ENCODE measurements around the gene DNAAF3. TPM values are rescaled to one million over a fixed set of nuclear protein-coding genes. Genes with fewer than 3 reads are reported as not detected.

DNAAF3 gene
- polyA plus RNA-seq, 2 donors = 0.44 to 1.1 TPM

GRCh38 chr19:55171440-55171839 is 5.0 kb upstream of the DNAAF3 start:
- peaks cover 0 to 2% of the 10 kb centered on the region in 2 donors for H3K9me3 ChIP-seq (ENCODE audit: control insufficient read depth in 2 of 2, insufficient read depth in 1 of 2, low read depth in 1 of 2, low read length in 1 of 2)
- no peak overlapping the region for H3K4me3 ChIP-seq (ENCODE audit: low read depth in 1 of 2, low read length in 2 of 2)
- no peaks in the 10 kb centered on the region for H3K36me3 ChIP-seq (ENCODE audit: control insufficient read depth in 2 of 2, insufficient read depth in 2 of 2, low read length in 1 of 2)
- H3K27ac ChIP-seq (ENCODE audit: low read depth in 2 of 2, low read length in 1 of 2) = no peak overlapping the region
- peaks cover 0 to 9% of the 10 kb centered on the region in 2 donors for H3K27me3 ChIP-seq (ENCODE audit: control insufficient read depth in 1 of 2, insufficient read depth in 2 of 2, low read length in 2 of 2)
- H3K4me1 ChIP-seq (ENCODE audit: control insufficient read depth in 2 of 2, insufficient read depth in 2 of 2, low read length in 1 of 2) = peaks cover 0 to 6% of the 10 kb centered on the region in 2 donors
- WGBS, 2 donors = 80 to 81% methylated on average over 5 of the region's 5 CpGs

- peaks cover 0 to 4% of the 10 kb centered on the region in 2 donors for H3K9me3 ChIP-seq (ENCODE audit: control insufficient read depth in 2 of 2, insufficient read depth in 1 of 2, low read depth in 1 of 2, low read length in 1 of 2)
- peaks cover 0 to 10% of the 10 kb centered on the region in 2 donors for H3K4me1 ChIP-seq (ENCODE audit: control insufficient read depth in 2 of 2, insufficient read depth in 2 of 2, low read length in 1 of 2)
- no peak overlapping the region for H3K4me3 ChIP-seq (ENCODE audit: low read depth in 1 of 2, low read length in 2 of 2)
- H3K36me3 ChIP-seq (ENCODE audit: control insufficient read depth in 2 of 2, insufficient read depth in 2 of 2, low read length in 1 of 2) = no peaks in the 10 kb centered on the region
- no peak overlapping the region for H3K27ac ChIP-seq (ENCODE audit: low read depth in 2 of 2, low read length in 1 of 2)
- WGBS, 2 donors = 56 to 62% methylated on average over 4 of the region's 4 CpGs
- H3K27me3 ChIP-seq (ENCODE audit: control insufficient read depth in 1 of 2, insufficient read depth in 2 of 2, low read length in 2 of 2) = peaks cover 0 to 8% of the 10 kb centered on the region in 2 donors
Measured at GRCh38 chr19:55169136-55169535, 2.7 kb upstream of the DNAAF3 start.

- Histone ChIP-seq H3K4me3 (ENCODE audit: low read depth in 1 of 2, low read length in 2 of 2) (peak overlapping the region; percentile 27 to 35), H3K27me3 (ENCODE audit: control insufficient read depth in 1 of 2, insufficient read depth in 2 of 2, low read length in 2 of 2) (peaks cover 0 to 7% of the 10 kb centered on the region in 2 donors), H3K27ac (ENCODE audit: low read depth in 2 of 2, low read length in 1 of 2) (no peak overlapping the region)
Measured at GRCh38 chr19:55165952-55166529, 372 bp downstream of the DNAAF3 start.

GRCh38 chr19:55161571-55162322 is 4.7 kb downstream of the DNAAF3 start:
- H3K27me3 ChIP-seq (ENCODE audit: control insufficient read depth in 1 of 2, insufficient read depth in 2 of 2, low read length in 2 of 2) = peaks cover 0 to 13% of the 10 kb centered on the region in 2 donors
- no peak overlapping the region for H3K27ac ChIP-seq (ENCODE audit: low read depth in 2 of 2, low read length in 1 of 2)
- no peaks in the 10 kb centered on the region for H3K36me3 ChIP-seq (ENCODE audit: control insufficient read depth in 2 of 2, insufficient read depth in 2 of 2, low read length in 1 of 2)
- peaks cover 6 to 9% of the 10 kb centered on the region in 2 donors for H3K4me1 ChIP-seq (ENCODE audit: control insufficient read depth in 2 of 2, insufficient read depth in 2 of 2, low read length in 1 of 2)
- H3K4me3 ChIP-seq (ENCODE audit: low read depth in 1 of 2, low read length in 2 of 2) = no peak overlapping the region
- 30 to 33% methylated on average over 55 to 61 of the region's 61 CpGs for WGBS, 2 donors
- peaks cover 0 to 4% of the 10 kb centered on the region in 2 donors for H3K9me3 ChIP-seq (ENCODE audit: control insufficient read depth in 2 of 2, insufficient read depth in 1 of 2, low read depth in 1 of 2, low read length in 1 of 2)

More at GRCh38 chr19:55165952-55166529, 372 bp downstream of the DNAAF3 start:
- Histone ChIP-seq H3K4me1 (ENCODE audit: control insufficient read depth in 2 of 2, insufficient read depth in 2 of 2, low read length in 1 of 2) (peaks cover under 1 to 8% of the 10 kb centered on the region in 2 donors), H3K9me3 (ENCODE audit: control insufficient read depth in 2 of 2, insufficient read depth in 1 of 2, low read depth in 1 of 2, low read length in 1 of 2) (peaks cover 0 to 4% of the 10 kb centered on the region in 2 donors), H3K36me3 (ENCODE audit: control insufficient read depth in 2 of 2, insufficient read depth in 2 of 2, low read length in 1 of 2) (no peaks in the 10 kb centered on the region)
- WGBS, 2 donors = 1 to 2% methylated on average over 26 to 34 of the region's 34 CpGs

GRCh38 chr19:55160986-55161365 is 5.4 kb downstream of the DNAAF3 start:
- WGBS, 2 donors = 10 to 29% methylated on average over 26 to 32 of the region's 32 CpGs
- Histone ChIP-seq H3K9me3 (ENCODE audit: control insufficient read depth in 2 of 2, insufficient read depth in 1 of 2, low read depth in 1 of 2, low read length in 1 of 2) (no peaks in the 10 kb centered on the region), H3K27me3 (ENCODE audit: control insufficient read depth in 1 of 2, insufficient read depth in 2 of 2, low read length in 2 of 2) (peaks cover 0 to 14% of the 10 kb centered on the region in 2 donors), H3K27ac (ENCODE audit: low read depth in 2 of 2, low read length in 1 of 2) (no peak overlapping the region), H3K4me3 (ENCODE audit: low read depth in 1 of 2, low read length in 2 of 2) (no peak overlapping the region), H3K4me1 (ENCODE audit: control insufficient read depth in 2 of 2, insufficient read depth in 2 of 2, low read length in 1 of 2) (peaks cover 7 to 10% of the 10 kb centered on the region in 2 donors), H3K36me3 (ENCODE audit: control insufficient read depth in 2 of 2, insufficient read depth in 2 of 2, low read length in 1 of 2) (no peaks in the 10 kb centered on the region)

- Histone ChIP-seq H3K36me3 (ENCODE audit: control insufficient read depth in 2 of 2, insufficient read depth in 2 of 2, low read length in 1 of 2) (no peaks in the 10 kb centered on the region), H3K9me3 (ENCODE audit: control insufficient read depth in 2 of 2, insufficient read depth in 1 of 2, low read depth in 1 of 2, low read length in 1 of 2) (no peaks in the 10 kb centered on the region), H3K4me1 (ENCODE audit: control insufficient read depth in 2 of 2, insufficient read depth in 2 of 2, low read length in 1 of 2) (peaks cover 4 to 10% of the 10 kb centered on the region in 2 donors), H3K27me3 (ENCODE audit: control insufficient read depth in 1 of 2, insufficient read depth in 2 of 2, low read length in 2 of 2) (peaks cover 0 to 14% of the 10 kb centered on the region in 2 donors), H3K4me3 (ENCODE audit: low read depth in 1 of 2, low read length in 2 of 2) (no peak overlapping the region), H3K27ac (ENCODE audit: low read depth in 2 of 2, low read length in 1 of 2) (no peak overlapping the region)
- WGBS, 2 donors = 2 to 4% methylated on average over 26 to 33 of the region's 33 CpGs
Measured at GRCh38 chr19:55160128-55160985, 6.1 kb downstream of the DNAAF3 start.

GRCh38 chr19:55158848-55159749 is 7.3 kb downstream of the DNAAF3 start:
- Histone ChIP-seq H3K9me3 (ENCODE audit: control insufficient read depth in 2 of 2, insufficient read depth in 1 of 2, low read depth in 1 of 2, low read length in 1 of 2) (no peaks in the 10 kb centered on the region), H3K4me3 (ENCODE audit: low read depth in 1 of 2, low read length in 2 of 2) (no peak overlapping the region), H3K4me1 (ENCODE audit: control insufficient read depth in 2 of 2, insufficient read depth in 2 of 2, low read length in 1 of 2) (peaks cover 4 to 10% of the 10 kb centered on the region in 2 donors), H3K27ac (ENCODE audit: low read depth in 2 of 2, low read length in 1 of 2) (peak overlapping the region in 1 of 2 donors; percentile 28), H3K36me3 (ENCODE audit: control insufficient read depth in 2 of 2, insufficient read depth in 2 of 2, low read length in 1 of 2) (no peaks in the 10 kb centered on the region), H3K27me3 (ENCODE audit: control insufficient read depth in 1 of 2, insufficient read depth in 2 of 2, low read length in 2 of 2) (peaks cover 0 to 14% of the 10 kb centered on the region in 2 donors)
- WGBS, 2 donors = 31 to 42% methylated on average over 18 of the region's 18 CpGs

GRCh38 chr19:55158423-55158822 is 8.0 kb downstream of the DNAAF3 start:
- Histone ChIP-seq H3K4me3 (ENCODE audit: low read depth in 1 of 2, low read length in 2 of 2) (no peak overlapping the region), H3K4me1 (ENCODE audit: control insufficient read depth in 2 of 2, insufficient read depth in 2 of 2, low read length in 1 of 2) (peaks cover 4 to 10% of the 10 kb centered on the region in 2 donors), H3K9me3 (ENCODE audit: control insufficient read depth in 2 of 2, insufficient read depth in 1 of 2, low read depth in 1 of 2, low read length in 1 of 2) (no peaks in the 10 kb centered on the region), H3K36me3 (ENCODE audit: control insufficient read depth in 2 of 2, insufficient read depth in 2 of 2, low read length in 1 of 2) (no peaks in the 10 kb centered on the region), H3K27ac (ENCODE audit: low read depth in 2 of 2, low read length in 1 of 2) (no peak overlapping the region), H3K27me3 (ENCODE audit: control insufficient read depth in 1 of 2, insufficient read depth in 2 of 2, low read length in 2 of 2) (peaks cover 0 to 14% of the 10 kb centered on the region in 2 donors)
- WGBS, 2 donors = 62 to 65% methylated on average over 4 of the region's 4 CpGs
